IMR-90 (cell line): Measurements from ENCODE around the gene KRT86.

ENCODE experiments used
- BHLHE40 ChIP-seq: fragments of 150-350 bp; IDR thresholded peaks from 2 replicates; pipeline ENCODE4 v1.6.1; 2016; ENCODE audit warnings: mild to moderate bottlenecking, low read depth, low read length
- MAFK ChIP-seq: IDR thresholded peaks from 2 replicates; pipeline ENCODE4 v1.6.1; 2012; ENCODE audit warnings: low read depth, low read length, improper control_type of control experiment
- MAZ ChIP-seq: IDR thresholded peaks from 2 replicates; pipeline ENCODE4 v1.6.1; 2012; ENCODE audit warnings: low read depth, mild to moderate bottlenecking, low read length, improper control_type of control experiment, moderate library complexity, borderline replicate concordance
- MXI1 ChIP-seq: IDR thresholded peaks from 2 replicates; pipeline ENCODE4 v1.6.1; 2012; ENCODE audit warnings: low read depth, mild to moderate bottlenecking, low read length, moderate library complexity, borderline replicate concordance
- POLR2A ChIP-seq: IDR thresholded peaks from 2 replicates; pipeline ENCODE4 v1.6.1; 2012; ENCODE audit warnings: mild to moderate bottlenecking, low read depth, low read length
- RAD21 ChIP-seq: IDR thresholded peaks from 2 replicates; pipeline ENCODE4 v1.6.1; 2012; ENCODE audit warnings: low read length, improper control_type of control experiment
- RCOR1 ChIP-seq: IDR thresholded peaks from 2 replicates; pipeline ENCODE4 v1.6.1; 2012; ENCODE audit warnings: mild to moderate bottlenecking, low read length, improper control_type of control experiment; ENCODE audit not compliant: insufficient replicate concordance
- TF ChIP-seq, protein P1 (sequence below): conservative IDR thresholded peaks from 2 replicates; pipeline ENCODE4 v1.5.1; 2012; ENCODE audit warnings: mild to moderate bottlenecking, low read depth, low read length, improper control_type of control experiment

DNA sequence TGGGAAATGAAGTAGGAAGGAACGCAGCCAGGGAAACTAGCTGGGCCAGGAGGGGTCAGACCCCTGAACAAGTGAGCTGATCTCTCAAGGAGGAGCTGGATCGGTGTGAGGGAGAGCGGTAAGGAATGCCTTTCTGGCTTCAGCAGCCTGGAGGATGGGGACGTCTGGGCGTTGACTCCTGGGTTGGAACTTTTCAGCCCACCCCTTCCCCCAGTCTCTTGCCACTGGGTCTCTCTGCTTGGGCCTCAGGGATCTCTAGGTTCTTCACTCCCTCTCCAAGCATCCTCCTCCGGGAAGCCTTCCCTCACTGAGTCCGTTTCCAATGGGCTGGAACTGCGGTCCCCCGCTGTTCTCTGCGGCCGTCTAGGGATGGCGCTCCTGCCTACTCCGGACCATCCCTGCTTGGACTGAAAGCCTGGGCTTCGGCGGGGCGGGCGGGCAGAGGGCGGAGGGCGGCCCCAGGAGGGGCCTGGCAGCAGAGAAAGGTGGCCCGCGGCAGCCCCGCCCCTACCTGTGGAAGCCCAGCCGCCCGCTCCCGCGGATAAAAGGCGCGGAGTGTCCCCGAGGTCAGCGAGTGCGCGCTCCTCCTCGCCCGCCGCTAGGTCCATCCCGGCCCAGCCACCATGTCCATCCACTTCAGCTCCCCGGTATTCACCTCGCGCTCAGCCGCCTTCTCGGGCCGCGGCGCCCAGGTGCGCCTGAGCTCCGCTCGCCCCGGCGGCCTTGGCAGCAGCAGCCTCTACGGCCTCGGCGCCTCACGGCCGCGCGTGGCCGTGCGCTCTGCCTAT is 41.6 kb upstream of the KRT86 start, which contains the start of gene KRT7:
- TF ChIP-seq MXI1 (no peak), RCOR1 (no peak), MAFK (no peak), BHLHE40 (no peak), POLR2A (no peak), MAZ (no peak), RAD21 (no peak)
- TF ChIP-seq, protein P1, sequence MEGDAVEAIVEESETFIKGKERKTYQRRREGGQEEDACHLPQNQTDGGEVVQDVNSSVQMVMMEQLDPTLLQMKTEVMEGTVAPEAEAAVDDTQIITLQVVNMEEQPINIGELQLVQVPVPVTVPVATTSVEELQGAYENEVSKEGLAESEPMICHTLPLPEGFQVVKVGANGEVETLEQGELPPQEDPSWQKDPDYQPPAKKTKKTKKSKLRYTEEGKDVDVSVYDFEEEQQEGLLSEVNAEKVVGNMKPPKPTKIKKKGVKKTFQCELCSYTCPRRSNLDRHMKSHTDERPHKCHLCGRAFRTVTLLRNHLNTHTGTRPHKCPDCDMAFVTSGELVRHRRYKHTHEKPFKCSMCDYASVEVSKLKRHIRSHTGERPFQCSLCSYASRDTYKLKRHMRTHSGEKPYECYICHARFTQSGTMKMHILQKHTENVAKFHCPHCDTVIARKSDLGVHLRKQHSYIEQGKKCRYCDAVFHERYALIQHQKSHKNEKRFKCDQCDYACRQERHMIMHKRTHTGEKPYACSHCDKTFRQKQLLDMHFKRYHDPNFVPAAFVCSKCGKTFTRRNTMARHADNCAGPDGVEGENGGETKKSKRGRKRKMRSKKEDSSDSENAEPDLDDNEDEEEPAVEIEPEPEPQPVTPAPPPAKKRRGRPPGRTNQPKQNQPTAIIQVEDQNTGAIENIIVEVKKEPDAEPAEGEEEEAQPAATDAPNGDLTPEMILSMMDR = no peak
